ENCODE measurements around the gene XYLT1. TPM values are rescaled to one million over a fixed set of nuclear protein-coding genes. Genes with fewer than 3 reads are reported as not detected.
A peak's percentile ranks its signal among the peaks of the same experiment; 100 is the strongest.

Gene XYLT1
- total and polyA plus RNA-seq, 10 of the 15 experiments (the other 5 are each of a cell fraction or from before 2014, with no cell fraction given): 0.88 to 14.8 (median 5.8) TPM

DNA sequence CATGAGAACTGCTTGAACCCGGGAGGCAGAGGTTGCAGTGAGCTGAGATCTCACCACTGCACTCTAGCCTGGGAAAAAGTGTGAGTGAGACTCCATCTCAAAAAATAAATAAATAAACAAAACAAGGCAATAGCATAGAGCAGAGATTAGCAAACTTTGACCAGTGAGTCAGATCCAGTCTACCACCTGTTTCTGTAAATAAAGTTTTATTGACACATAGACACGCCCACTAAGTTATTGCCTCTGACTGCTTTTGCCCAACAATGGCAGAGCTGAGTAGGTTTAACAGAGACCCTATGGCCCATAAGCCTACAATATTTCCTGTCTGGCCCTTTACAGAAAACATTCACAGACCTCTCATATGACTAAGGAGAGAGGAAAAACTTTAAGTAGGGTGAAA, 44.3 kb downstream of the XYLT1 start:
- no peaks in the 10 kb centered on the region for H3K4me1 ChIP-seq (ENCODE audit: control insufficient read depth, insufficient read depth, low read length)
- POLR2A ChIA-PET: interaction anchor here (0.6 kb wide), 1 partner anchor 9 kb away, joined by 3 read pairs; no protein-coding TSS in a partner anchor
- H3K79me2 ChIP-seq (ENCODE audit: control insufficient read depth, insufficient read depth, low read length): no peaks in the 10 kb centered on the region
- in situ Hi-C loops (cut with MboI) (no loop called here), intact Hi-C loops (cut with micrococcal nuclease; ENCODE audit: unreplicated experiment) (no loop called here)
- TF ChIP-seq BRCA1 (IDR thresholded peaks at IDR 0.05; ENCODE audit: low read depth, low read length) (no peak), KDM1A (IDR thresholded peaks at IDR 0.05; ENCODE audit: borderline replicate concordance) (no peak), ATF7 (IDR thresholded peaks at IDR 0.05; ENCODE audit: low read depth) (no peak), YY1 (IDR thresholded peaks at IDR 0.05; ENCODE audit: low read depth, low read length) (no peak), CBX5 (IDR thresholded peaks at IDR 0.05; ENCODE audit: low read depth) (no peak), SMAD5 (IDR thresholded peaks at IDR 0.05; ENCODE audit: low read depth) (no peak)
- TF ChIP-seq, protein P1, sequence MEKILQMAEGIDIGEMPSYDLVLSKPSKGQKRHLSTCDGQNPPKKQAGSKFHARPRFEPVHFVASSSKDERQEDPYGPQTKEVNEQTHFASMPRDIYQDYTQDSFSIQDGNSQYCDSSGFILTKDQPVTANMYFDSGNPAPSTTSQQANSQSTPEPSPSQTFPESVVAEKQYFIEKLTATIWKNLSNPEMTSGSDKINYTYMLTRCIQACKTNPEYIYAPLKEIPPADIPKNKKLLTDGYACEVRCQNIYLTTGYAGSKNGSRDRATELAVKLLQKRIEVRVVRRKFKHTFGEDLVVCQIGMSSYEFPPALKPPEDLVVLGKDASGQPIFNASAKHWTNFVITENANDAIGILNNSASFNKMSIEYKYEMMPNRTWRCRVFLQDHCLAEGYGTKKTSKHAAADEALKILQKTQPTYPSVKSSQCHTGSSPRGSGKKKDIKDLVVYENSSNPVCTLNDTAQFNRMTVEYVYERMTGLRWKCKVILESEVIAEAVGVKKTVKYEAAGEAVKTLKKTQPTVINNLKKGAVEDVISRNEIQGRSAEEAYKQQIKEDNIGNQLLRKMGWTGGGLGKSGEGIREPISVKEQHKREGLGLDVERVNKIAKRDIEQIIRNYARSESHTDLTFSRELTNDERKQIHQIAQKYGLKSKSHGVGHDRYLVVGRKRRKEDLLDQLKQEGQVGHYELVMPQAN (conservative IDR thresholded peaks at IDR 0.05): no peak
- TF ChIP-seq, protein P2, sequence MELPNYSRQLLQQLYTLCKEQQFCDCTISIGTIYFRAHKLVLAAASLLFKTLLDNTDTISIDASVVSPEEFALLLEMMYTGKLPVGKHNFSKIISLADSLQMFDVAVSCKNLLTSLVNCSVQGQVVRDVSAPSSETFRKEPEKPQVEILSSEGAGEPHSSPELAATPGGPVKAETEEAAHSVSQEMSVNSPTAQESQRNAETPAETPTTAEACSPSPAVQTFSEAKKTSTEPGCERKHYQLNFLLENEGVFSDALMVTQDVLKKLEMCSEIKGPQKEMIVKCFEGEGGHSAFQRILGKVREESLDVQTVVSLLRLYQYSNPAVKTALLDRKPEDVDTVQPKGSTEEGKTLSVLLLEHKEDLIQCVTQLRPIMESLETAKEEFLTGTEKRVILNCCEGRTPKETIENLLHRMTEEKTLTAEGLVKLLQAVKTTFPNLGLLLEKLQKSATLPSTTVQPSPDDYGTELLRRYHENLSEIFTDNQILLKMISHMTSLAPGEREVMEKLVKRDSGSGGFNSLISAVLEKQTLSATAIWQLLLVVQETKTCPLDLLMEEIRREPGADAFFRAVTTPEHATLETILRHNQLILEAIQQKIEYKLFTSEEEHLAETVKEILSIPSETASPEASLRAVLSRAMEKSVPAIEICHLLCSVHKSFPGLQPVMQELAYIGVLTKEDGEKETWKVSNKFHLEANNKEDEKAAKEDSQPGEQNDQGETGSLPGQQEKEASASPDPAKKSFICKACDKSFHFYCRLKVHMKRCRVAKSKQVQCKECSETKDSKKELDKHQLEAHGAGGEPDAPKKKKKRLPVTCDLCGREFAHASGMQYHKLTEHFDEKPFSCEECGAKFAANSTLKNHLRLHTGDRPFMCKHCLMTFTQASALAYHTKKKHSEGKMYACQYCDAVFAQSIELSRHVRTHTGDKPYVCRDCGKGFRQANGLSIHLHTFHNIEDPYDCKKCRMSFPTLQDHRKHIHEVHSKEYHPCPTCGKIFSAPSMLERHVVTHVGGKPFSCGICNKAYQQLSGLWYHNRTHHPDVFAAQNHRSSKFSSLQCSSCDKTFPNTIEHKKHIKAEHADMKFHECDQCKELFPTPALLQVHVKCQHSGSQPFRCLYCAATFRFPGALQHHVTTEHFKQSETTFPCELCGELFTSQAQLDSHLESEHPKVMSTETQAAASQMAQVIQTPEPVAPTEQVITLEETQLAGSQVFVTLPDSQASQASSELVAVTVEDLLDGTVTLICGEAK (IDR thresholded peaks at IDR 0.05; ENCODE audit: borderline replicate concordance): peak; percentile 72
- no peak overlapping the region for H3K27ac ChIP-seq (ENCODE audit: control insufficient read depth, insufficient read depth)
- no peaks in the 10 kb centered on the region; the same call in 2 of the 3 replicates for H3K9me3 ChIP-seq (replicated peaks; ENCODE audit: control insufficient read depth, insufficient read depth, low read length)
- no peak overlapping the region for H3K4me3 ChIP-seq
- no TSS peak for BruUV-seq (replicated peaks)
- RAD21 ChIA-PET (ENCODE audit: unreplicated experiment): no interaction called here
- no peaks in the 10 kb centered on the region for H3K36me3 ChIP-seq (ENCODE audit: control insufficient read depth in 2 of 2, insufficient read depth in 2 of 2, low read length in 1 of 2)
- ATAC-seq: no peak
- WGBS (ENCODE audit: insufficient coverage, insufficient replicate concordance, low lambda C conversion rate, missing lambda C conversion rate): 92% methylated on average over 2 of the region's 2 CpGs
- FAIRE-seq: no peak
- no peaks in the 10 kb centered on the region for H4K20me1 ChIP-seq (ENCODE audit: control insufficient read depth, insufficient read depth)
- H3K9ac ChIP-seq (ENCODE audit: control insufficient read depth, insufficient read depth, low read length): no peak overlapping the region
- SMC1A ChIA-PET (ENCODE audit: uncharacterized antibody, unreplicated experiment): interaction anchor here (1.7 kb wide), 1 partner anchor 41 kb away, joined by 5 read pairs; no protein-coding TSS in a partner anchor
- no peak overlapping the region for H3K4me2 ChIP-seq (ENCODE audit: control insufficient read depth, insufficient read depth)
- DNase-seq (ENCODE audit: low read depth, low spot score): no peak
- CTCF ChIA-PET: interaction anchor here (1.1 to 1.5 kb wide), 2 partner anchors 9 to 41 kb away, joined by 3 to 7 read pairs; no protein-coding TSS in a partner anchor
- no peak overlapping the region for H2AFZ ChIP-seq (ENCODE audit: control insufficient read depth, low read depth, low read length)
- no peaks in the 10 kb centered on the region for H3K27me3 ChIP-seq (replicated peaks in 1 of 2; ENCODE audit: control insufficient read depth in 2 of 2, insufficient read depth in 2 of 2, low read length in 1 of 2)

Data from GM12878 (cell line).